Measurements from ENCODE around the gene ATXN2L.
"Not testable (repeated sequence)": the region's sequence is repeated elsewhere in the genome, so short reads cannot be mapped to it uniquely, and the experiment has no call there.

Gene ATXN2L

DNA sequence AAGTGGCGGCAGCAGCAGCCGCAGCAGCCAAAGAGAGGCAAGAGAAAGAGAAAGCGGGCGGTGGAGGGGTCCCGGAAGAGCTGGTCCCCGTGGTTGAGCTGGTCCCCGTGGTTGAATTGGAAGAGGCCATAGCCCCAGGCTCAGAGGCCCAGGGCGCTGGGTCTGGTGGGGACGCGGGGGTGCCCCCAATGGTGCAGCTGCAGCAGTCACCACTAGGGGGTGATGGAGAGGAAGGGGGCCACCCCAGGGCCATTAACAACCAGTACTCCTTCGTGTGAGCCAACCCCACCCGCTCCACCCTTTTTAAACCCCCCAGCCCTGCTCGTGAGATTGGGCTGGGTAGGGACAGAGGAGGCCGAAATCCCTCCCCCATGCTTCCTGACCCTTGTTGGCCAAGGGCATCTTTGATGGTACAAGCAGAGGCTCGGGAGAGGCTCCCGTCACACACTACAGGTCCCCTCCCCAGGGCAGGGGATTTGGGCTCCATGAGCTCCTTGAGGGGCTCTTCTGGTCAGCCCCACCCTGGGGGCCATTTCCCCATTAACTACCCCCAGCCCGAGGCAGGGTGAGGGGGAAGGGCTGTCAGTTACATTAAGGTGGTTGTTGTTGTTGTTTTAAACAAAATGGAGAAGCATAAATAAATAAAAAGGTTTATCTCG is 50.9 kb downstream of the ATXN2L start:
- DNase-seq: no peak

DNA sequence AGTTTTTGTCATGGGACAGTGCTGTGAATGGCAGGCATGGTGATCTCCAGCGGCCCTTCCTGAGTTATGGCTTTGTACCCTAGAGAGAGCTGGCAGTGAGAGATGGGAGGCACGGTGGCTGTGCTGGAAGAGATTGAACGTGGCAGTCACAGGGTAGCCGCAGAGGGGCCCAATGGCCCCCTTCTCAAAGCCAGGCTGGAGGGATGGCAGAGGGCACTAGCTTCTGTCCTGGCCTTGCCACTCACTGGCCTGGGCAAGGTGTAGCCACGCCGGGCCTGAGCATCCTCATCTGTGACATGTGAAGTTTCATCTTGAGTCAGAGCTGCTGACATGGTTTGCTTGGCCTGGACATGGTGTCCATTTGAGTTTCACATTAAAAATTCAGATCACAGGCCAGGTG is 51.6 kb downstream of the ATXN2L start:
- no peak for DNase-seq

DNA sequence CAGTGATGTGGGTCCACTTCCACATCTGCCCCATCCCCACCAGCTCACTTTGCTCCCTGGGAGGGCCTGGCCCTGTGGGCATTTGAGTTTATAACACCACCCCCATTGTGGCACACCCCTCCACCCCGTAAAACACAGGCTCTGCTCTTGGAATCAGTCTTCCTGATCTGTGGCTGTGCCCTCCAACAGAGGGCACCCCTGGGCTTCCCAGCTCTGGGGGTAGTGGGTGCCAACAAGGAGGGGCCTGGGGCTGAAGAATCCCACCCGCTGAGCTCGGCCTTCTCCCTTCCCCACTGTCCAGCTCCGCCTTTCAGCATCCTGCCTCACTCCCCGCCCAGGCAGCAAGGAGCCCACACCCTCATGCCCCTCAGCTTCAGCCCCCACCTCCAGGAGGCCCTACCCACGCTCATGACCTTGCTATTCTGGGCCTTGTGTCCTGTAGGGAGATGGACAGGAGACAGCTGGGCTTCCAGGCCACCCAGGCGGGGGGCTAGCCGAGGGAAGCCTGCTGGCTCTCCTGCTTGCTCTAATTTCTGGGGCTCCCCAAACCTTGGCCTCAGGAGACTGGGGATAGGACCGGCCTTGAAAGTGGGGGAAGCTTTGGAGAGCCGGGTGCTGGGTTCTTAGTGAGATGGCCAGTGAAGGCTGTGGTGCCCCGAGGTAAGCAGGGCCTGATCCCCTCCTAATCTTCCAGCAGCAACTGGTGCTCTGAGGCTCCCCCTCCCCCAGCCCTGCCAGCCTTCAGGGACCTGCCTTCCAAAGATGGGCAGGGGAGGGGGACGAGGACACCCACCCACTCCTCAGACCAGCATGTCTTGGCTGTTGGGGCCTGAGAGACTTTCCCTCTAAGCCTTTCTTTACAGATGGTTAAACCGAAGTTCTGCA is 52.6 kb downstream of the ATXN2L start:
- no peak for DNase-seq

GRCh38 chr16:28876019-28876659 is 53.3 kb downstream of the ATXN2L start:
- no peak for DNase-seq

DNA sequence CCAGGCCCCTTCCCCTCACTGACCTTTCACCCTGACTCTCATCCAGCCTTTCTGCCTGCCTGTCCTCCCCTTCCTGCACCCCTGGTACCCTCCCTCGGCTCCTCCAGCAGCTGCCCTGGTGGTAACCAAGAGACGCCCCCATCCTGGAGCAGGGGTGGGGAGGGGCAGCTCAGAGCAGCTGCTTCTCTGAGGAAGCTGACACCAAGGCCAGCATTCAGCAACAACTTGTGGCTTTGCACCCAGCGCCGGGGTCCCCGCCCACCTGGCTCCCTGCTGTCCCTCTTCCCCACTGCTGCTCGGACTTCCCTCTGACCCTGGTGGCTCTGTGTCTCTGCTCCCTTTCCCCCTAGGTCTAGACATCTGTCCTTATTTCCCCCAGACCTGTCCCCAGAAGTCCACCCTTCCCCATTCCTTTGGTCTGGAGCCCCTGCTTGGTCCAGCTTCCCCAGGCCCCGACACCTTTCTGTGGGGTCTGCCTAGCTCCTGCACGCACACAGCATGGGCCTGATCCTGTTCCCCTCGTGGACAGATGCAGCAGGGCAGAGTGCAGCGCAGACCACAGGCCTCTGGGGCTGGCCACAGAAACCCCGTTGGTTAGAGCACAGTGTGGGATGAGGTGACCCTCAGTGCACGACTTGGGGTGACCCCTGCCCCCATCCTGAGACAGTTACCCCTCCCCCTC is 54.3 kb downstream of the ATXN2L start:
- DNase-seq: no peak

DNA sequence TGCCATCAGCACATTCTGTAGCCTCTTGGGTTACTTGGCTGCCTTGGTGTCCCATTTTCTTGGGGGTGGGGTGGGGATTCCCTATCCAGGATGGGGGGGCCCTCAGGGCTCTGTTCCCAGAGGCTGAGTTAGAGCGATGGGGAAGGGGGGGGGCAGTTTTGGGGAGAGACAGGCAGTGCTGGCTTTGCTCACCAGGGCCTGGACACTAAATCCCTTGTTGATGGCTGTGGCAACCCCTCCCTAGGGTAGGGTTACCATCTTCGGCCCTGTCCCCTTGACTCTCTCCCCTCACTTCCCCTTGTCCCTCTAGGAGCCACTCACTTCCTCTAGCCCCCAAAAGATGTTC is 54.8 kb downstream of the ATXN2L start:
- no peak for DNase-seq

GRCh38 chr16:28878083-28878926 is 55.5 kb downstream of the ATXN2L start, which contains the start of gene ATP2A1:
TSS of gene ATP2A1 (plus strand) at chr16:28878488. CDS start at chr16:28878672, 184 bp downstream.
- DNase-seq: no peak

DNA sequence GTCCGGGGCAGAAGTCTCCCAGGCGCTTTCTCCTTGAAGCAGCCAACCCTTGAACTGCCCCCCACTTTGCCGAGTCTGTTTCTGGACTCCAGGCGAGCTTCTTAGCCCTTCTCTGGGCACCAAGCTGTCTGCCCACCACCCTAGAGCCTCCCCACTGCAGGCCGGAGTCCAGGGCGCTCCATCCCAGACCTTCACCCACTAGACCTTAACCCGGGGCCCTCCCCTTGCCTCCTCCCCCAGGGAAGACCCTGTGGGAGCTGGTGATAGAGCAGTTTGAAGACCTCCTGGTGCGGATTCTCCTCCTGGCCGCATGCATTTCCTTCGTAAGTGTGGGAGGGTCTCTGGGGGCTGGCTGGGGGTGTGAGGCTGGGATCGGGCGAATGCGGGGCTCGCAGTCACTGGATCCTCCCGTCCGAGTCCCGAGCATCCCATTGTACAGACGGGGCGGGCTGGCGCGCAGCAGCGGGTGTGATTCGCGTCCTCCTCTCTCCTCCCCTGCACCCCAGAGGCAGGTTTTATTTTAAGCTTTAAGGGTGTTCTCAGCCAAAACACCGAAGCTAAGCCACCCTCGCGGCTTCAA is 56.6 kb downstream of the ATXN2L start:
- DNase-seq: no peak

- DNase-seq: peak; percentile 82
Measured at GRCh38 chr16:28879841-28880588, 57.2 kb downstream of the ATXN2L start.

- no peak for DNase-seq
Measured at GRCh38 chr16:28880589-28880915, 57.8 kb downstream of the ATXN2L start.

- DNase-seq: no peak
Measured at GRCh38 chr16:28880955-28881354, 58.2 kb downstream of the ATXN2L start.

GRCh38 chr16:28881565-28881964 is 58.8 kb downstream of the ATXN2L start:
- DNase-seq: not testable (repeated sequence)

DNA sequence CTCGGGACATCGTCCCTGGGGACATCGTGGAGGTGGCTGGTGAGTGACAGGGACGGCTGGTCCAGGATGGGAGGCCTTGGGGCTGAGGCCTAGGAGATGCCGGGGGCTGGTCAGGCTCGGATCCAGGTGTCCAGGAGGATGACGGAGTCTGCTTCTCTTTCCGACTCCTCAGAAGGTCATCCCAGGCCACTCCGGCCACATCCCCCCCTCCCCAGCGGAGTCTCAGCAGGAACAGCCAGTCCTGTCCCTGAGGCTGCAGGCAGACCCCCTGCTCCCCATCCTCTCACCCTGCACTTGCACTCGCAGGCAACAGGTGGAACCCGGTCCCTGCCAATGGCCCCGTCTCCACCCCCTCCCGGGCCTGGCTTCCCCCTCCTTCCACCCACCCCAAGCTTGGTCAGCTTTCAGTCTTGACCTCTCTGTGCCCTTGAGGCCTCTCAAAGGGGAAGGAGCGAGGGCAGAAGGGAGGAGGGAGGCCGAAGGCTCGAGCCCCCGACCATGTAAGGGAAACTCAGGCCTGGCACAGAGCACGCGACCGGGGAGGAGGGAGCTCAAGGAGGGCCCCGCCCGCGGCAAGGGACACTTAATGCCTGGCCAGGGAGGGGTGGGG is 59.9 kb downstream of the ATXN2L start:
- no peak for DNase-seq

DNA sequence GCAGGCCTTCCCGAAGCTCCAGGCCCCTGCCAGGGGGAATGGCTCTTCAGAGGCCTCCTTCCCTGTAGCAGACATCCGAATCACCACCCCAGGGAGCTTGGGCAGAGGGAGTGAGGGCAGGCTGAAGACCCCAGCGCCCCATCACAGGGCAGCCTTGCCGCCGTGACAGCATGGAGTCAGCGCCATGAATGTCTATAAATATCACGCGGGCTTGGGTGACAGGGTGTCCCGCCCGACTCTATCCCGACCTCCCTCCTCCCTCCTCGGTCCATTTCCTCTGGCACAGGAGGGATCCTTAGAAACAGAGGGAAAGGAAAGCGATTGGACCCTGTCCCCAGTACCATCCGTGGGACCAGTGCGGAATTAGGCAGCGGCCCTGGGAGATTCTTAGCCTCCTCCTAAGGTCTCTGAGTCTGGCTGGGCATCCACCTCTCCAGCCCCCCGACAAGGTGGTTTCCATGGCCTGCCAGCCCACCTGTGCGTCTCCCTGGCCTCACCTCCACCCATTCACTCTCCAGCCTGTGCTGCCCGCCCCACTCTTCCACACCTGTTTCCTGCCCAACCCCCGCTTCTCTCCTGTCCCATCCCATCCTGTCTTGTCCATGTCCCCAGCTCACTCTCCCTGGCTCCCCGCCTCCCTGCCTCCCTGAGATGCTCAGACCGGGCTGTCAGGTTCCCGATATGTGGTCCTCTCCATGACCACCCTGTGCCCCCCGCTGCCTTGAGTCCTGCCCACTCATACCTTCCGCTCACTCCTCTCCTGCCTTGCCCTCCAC is 60.6 kb downstream of the ATXN2L start:
- no peak for DNase-seq

GRCh38 chr16:28884045-28884444 is 61.2 kb downstream of the ATXN2L start:
- no peak for DNase-seq
